Measurements from ENCODE around the gene DCAF11. TPM values are rescaled to one million over a fixed set of nuclear protein-coding genes. Genes with fewer than 3 reads are reported as not detected.

The DCAF11 gene
- total and polyA plus RNA-seq, 2 of the 13 experiments (the other 11 are each of a cell fraction or from before 2014, with no cell fraction given) = 150 to 257 TPM

DNA sequence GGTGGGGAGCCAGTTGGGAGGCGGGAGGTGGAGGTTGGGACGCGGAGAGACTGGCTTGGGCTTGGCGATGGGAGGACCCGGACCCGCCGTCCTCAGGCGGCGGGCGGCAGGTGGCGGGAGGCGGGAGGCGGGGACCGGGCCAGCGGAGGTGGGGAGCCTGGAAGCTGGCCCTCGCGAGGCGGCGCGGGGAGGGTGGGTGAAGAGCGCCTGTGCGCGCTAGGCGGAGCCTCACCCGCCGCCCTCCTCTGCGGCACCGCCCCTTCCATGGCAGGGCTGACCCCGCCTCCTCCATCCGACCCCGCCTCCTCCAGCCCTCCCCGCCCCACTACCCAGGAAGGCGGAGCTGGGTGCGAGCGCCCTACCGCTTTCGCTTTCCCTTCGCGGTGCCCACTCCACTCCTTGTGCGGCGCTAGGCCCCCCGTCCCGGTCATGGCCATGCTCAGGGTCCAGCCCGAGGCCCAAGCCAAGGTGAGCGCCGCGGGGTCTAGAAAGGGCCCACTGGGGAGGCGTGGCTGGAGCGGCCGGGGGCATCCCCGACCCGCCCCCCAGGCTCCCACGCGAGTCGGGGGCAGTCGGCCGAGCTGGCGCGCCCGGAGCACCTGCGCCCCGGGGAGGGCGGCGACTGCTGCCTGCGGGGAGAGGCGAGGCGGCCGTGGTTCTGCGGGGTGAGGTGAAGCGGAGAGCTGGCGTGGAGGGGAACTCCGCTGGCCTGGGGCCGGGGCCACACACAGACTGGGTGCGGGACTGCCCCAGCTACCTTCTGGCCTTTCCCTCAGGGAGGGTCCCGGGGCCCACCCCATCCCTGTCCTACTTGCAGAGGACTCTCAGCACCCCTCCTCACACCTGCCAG lies 21.5 kb downstream of the DCAF11 start, which contains the start of gene PSME1 (continued):
- TF ChIP-seq, protein P1, sequence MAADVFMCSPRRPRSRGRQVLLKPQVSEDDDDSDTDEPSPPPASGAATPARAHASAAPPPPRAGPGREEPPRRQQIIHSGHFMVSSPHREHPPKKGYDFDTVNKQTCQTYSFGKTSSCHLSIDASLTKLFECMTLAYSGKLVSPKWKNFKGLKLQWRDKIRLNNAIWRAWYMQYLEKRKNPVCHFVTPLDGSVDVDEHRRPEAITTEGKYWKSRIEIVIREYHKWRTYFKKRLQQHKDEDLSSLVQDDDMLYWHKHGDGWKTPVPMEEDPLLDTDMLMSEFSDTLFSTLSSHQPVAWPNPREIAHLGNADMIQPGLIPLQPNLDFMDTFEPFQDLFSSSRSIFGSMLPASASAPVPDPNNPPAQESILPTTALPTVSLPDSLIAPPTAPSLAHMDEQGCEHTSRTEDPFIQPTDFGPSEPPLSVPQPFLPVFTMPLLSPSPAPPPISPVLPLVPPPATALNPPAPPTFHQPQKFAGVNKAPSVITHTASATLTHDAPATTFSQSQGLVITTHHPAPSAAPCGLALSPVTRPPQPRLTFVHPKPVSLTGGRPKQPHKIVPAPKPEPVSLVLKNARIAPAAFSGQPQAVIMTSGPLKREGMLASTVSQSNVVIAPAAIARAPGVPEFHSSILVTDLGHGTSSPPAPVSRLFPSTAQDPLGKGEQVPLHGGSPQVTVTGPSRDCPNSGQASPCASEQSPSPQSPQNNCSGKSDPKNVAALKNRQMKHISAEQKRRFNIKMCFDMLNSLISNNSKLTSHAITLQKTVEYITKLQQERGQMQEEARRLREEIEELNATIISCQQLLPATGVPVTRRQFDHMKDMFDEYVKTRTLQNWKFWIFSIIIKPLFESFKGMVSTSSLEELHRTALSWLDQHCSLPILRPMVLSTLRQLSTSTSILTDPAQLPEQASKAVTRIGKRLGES (CRISPR knock-in tag; IDR thresholded peaks at IDR 0.05; ENCODE audit: borderline replicate concordance) = no peak; the same call in 1 of the 2 replicates
- peak in 1 of 2 experiments; percentile 31; a peak in 1 of 4 replicates for TF ChIP-seq POLR2A (IDR thresholded peaks at IDR 0.05; ENCODE audit: insufficient read depth in 1 of 2, low read depth in 2 of 2, low read length in 2 of 2)
- peak; percentile 55; the same call in 1 of the 2 replicates for TF ChIP-seq RNF2 (conservative IDR thresholded peaks at IDR 0.05; ENCODE audit: low read depth)
- TF ChIP-seq, protein P2, sequence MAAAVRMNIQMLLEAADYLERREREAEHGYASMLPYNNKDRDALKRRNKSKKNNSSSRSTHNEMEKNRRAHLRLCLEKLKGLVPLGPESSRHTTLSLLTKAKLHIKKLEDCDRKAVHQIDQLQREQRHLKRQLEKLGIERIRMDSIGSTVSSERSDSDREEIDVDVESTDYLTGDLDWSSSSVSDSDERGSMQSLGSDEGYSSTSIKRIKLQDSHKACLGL (CRISPR knock-in tag; IDR thresholded peaks at IDR 0.05) = peak; percentile 81
- 0 out of 2 replicates have a peak, but pooled peaks have one; percentile 65 for TF ChIP-seq NKX3-1 (CRISPR knock-in tag; IDR thresholded peaks at IDR 0.05)
- TF ChIP-seq, protein P3, sequence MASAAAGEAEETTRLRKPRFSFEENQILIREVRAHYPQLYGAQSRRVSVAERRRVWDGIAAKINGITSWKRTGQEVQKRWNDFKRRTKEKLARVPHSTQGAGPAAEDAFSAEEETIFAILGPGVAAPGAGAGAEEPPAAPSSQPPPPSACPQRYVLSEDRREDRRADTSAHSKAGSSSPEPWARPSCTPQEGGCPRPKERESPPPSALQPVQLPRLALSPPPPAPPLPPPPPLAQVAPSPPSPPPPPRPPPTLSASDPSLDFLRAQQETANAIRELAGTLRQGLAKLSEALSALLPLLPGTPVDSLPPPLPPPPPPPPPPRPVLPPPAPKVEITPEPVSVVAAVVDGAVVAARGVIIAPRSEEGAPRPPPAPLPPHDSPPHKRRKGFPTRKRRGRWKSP (CRISPR knock-in tag; IDR thresholded peaks at IDR 0.05) = no peak
- peak; percentile 70; the same call in 1 of the 2 replicates for TF ChIP-seq RELA (CRISPR knock-in tag; IDR thresholded peaks at IDR 0.05)
- TF ChIP-seq BRCA1 (CRISPR knock-in tag; IDR thresholded peaks at IDR 0.05) = no peak; the same call in 1 of the 2 replicates
- TF ChIP-seq, protein P4, sequence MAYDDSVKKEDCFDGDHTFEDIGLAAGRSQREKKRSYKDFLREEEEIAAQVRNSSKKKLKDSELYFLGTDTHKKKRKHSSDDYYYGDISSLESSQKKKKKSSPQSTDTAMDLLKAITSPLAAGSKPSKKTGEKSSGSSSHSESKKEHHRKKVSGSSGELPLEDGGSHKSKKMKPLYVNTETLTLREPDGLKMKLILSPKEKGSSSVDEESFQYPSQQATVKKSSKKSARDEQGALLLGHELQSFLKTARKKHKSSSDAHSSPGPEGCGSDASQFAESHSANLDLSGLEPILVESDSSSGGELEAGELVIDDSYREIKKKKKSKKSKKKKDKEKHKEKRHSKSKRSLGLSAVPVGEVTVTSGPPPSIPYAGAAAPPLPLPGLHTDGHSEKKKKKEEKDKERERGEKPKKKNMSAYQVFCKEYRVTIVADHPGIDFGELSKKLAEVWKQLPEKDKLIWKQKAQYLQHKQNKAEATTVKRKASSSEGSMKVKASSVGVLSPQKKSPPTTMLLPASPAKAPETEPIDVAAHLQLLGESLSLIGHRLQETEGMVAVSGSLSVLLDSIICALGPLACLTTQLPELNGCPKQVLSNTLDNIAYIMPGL (CRISPR knock-in tag; IDR thresholded peaks at IDR 0.05; ENCODE audit: borderline replicate concordance in 1 of 2, low read depth in 1 of 2) = peak; percentile 86 to 96
- peak; percentile 30; the same call in 1 of the 2 replicates for TF ChIP-seq NFKBIZ (CRISPR knock-in tag; IDR thresholded peaks at IDR 0.05)
- TF ChIP-seq, protein P5, sequence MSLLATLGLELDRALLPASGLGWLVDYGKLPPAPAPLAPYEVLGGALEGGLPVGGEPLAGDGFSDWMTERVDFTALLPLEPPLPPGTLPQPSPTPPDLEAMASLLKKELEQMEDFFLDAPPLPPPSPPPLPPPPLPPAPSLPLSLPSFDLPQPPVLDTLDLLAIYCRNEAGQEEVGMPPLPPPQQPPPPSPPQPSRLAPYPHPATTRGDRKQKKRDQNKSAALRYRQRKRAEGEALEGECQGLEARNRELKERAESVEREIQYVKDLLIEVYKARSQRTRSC (CRISPR knock-in tag; IDR thresholded peaks at IDR 0.05; ENCODE audit: low read depth) = peak; percentile 65; the same call in 1 of the 2 replicates
- no peak for TF ChIP-seq ZNF563 (CRISPR knock-in tag; IDR thresholded peaks at IDR 0.05)
- no peak for TF ChIP-seq NBN (conservative IDR thresholded peaks at IDR 0.05)
- TF ChIP-seq ZNF33B (CRISPR knock-in tag; IDR thresholded peaks at IDR 0.05) = peak; percentile 79
- no peak for TF ChIP-seq ATF7 (IDR thresholded peaks at IDR 0.05)
- TF ChIP-seq ATF7 (CRISPR knock-in tag; IDR thresholded peaks at IDR 0.05) = peak; percentile 63; the same call in 1 of the 2 replicates
- TF ChIP-seq KLF13 (CRISPR knock-in tag; IDR thresholded peaks at IDR 0.05) = peak; percentile 40; the same call in 1 of the 2 replicates
- TF ChIP-seq NCOR1 (IDR thresholded peaks at IDR 0.05; ENCODE audit: borderline replicate concordance, low read length) = peak; percentile 66; the same call in 1 of the 2 replicates
- no peak for TF ChIP-seq ZNF496 (CRISPR knock-in tag; IDR thresholded peaks at IDR 0.05; ENCODE audit: insufficient replicate concordance)
- TF ChIP-seq ZFY (CRISPR knock-in tag; IDR thresholded peaks at IDR 0.05) = peak; percentile 94
- TF ChIP-seq JUND (CRISPR knock-in tag; IDR thresholded peaks at IDR 0.05) = no peak
- no peak for TF ChIP-seq RBAK (CRISPR knock-in tag; IDR thresholded peaks at IDR 0.05)
